NCI-H1930 (cell line): ENCODE data around the gene CRB3.
A peak's percentile ranks its signal among the peaks of the same experiment; 100 is the strongest.

ENCODE experiments used
- DNase-seq, 2 experiments: peaks; one replicate each; lab custom pipeline; 2025; lab: John Stamatoyannopoulos, UW

The CRB3 gene

GRCh38 chr19:6466526-6467248 is 2.6 kb downstream of the CRB3 start:
- DNase-seq: no peak

GRCh38 chr19:6467384-6467783 is 3.3 kb downstream of the CRB3 start:
- DNase-seq: no peak

- no peak for DNase-seq
Observed at GRCh38 chr19:6470173-6470572, 6.1 kb downstream of the CRB3 start.

- DNase-seq: no peak
Observed at GRCh38 chr19:6471076-6471475, 7.0 kb downstream of the CRB3 start.

- DNase-seq: no peak
Observed at GRCh38 chr19:6472713-6473112, 8.6 kb downstream of the CRB3 start.

GRCh38 chr19:6473647-6474046 is 9.6 kb downstream of the CRB3 start:
- DNase-seq: no peak

GRCh38 chr19:6475321-6476108 is 11.4 kb downstream of the CRB3 start:
- DNase-seq: peak in 1 of 2 experiments; percentile 13

GRCh38 chr19:6476155-6476895 is 12.3 kb downstream of the CRB3 start:
- DNase-seq: peak; percentile 70 to 80

GRCh38 chr19:6476896-6477431 is 12.9 kb downstream of the CRB3 start:
- no peak for DNase-seq

GRCh38 chr19:6478815-6479214 is 14.7 kb downstream of the CRB3 start:
- DNase-seq: no peak

- DNase-seq: no peak
Observed at GRCh38 chr19:6479836-6480398, 15.8 kb downstream of the CRB3 start.

GRCh38 chr19:6480848-6481415 is 16.9 kb downstream of the CRB3 start:
- DNase-seq: no peak

GRCh38 chr19:6481541-6482342 is 17.7 kb downstream of the CRB3 start, which contains the start of gene DENND1C:
DENND1C (minus strand) TSS chr19:6481787; CDS start chr19:6481695, 92 bp downstream.
- DNase-seq: no peak

GRCh38 chr19:6482343-6482686 is 18.2 kb downstream of the CRB3 start:
- DNase-seq: no peak

- DNase-seq: no peak
Observed at GRCh38 chr19:6483235-6483634, 19.2 kb downstream of the CRB3 start.

GRCh38 chr19:6484230-6484629 is 20.2 kb downstream of the CRB3 start:
- DNase-seq: no peak

- DNase-seq: no peak
Observed at GRCh38 chr19:6484831-6485230, 20.8 kb downstream of the CRB3 start.

GRCh38 chr19:6489278-6490061 is 25.4 kb downstream of the CRB3 start:
- DNase-seq: no peak

GRCh38 chr19:6490134-6490533 is 26.1 kb downstream of the CRB3 start:
- no peak for DNase-seq
